ENCODE data around the gene RNF217.
"Not testable (repeated sequence)": the region's sequence is repeated elsewhere in the genome, so short reads cannot be mapped to it uniquely, and the experiment has no call there.

Gene RNF217

GRCh38 chr6:125066140-125066539, 103.9 kb downstream of the RNF217 start:
- TF ChIP-seq CTCF (IDR thresholded peaks at IDR 0.05) = no peak
- Histone ChIP-seq H3K4me3 (no peak overlapping the region), H3K27ac (no peak overlapping the region)
- no peak for DNase-seq (ENCODE audit: low spot score)

- Histone ChIP-seq H3K4me3 (no peak overlapping the region), H3K27ac (no peak overlapping the region)
- TF ChIP-seq CTCF (IDR thresholded peaks at IDR 0.05) = no peak
- DNase-seq (ENCODE audit: low spot score) = no peak
Measured at GRCh38 chr6:125066964-125067363, 104.7 kb downstream of the RNF217 start.

GRCh38 chr6:125067552-125067951, 105.3 kb downstream of the RNF217 start:
- Histone ChIP-seq H3K27ac (no peak overlapping the region), H3K4me3 (no peak overlapping the region)
- TF ChIP-seq CTCF (IDR thresholded peaks at IDR 0.05) = no peak
- DNase-seq (ENCODE audit: low spot score) = no peak

- no peak for TF ChIP-seq CTCF (IDR thresholded peaks at IDR 0.05)
- no peak for DNase-seq (ENCODE audit: low spot score)
- Histone ChIP-seq H3K27ac (no peak overlapping the region), H3K4me3 (no peak overlapping the region)
Measured at GRCh38 chr6:125073071-125073470, 110.8 kb downstream of the RNF217 start.

GRCh38 chr6:125074120-125074519, 111.9 kb downstream of the RNF217 start:
- TF ChIP-seq CTCF (IDR thresholded peaks at IDR 0.05) = no peak
- DNase-seq (ENCODE audit: low spot score) = no peak
- Histone ChIP-seq H3K4me3 (no peak overlapping the region), H3K27ac (no peak overlapping the region)

GRCh38 chr6:125075073-125075472, 112.8 kb downstream of the RNF217 start:
- not testable (repeated sequence) for DNase-seq (ENCODE audit: low spot score); H3K27ac ChIP-seq; H3K4me3 ChIP-seq

GRCh38 chr6:125075741-125076481, 113.7 kb downstream of the RNF217 start:
- DNase-seq (ENCODE audit: low spot score) = no peak
- H3K27ac ChIP-seq = no peak overlapping the region
- no peak overlapping the region for H3K4me3 ChIP-seq
- no peak for TF ChIP-seq CTCF (IDR thresholded peaks at IDR 0.05)

GRCh38 chr6:125076482-125076742, 114.2 kb downstream of the RNF217 start:
- Histone ChIP-seq H3K27ac (no peak overlapping the region), H3K4me3 (no peak overlapping the region)
- no peak for TF ChIP-seq CTCF (IDR thresholded peaks at IDR 0.05)
- DNase-seq (ENCODE audit: low spot score) = no peak
